ENCODE measurements around the gene ASPHD2.
A peak's percentile ranks its signal among the peaks of the same experiment; 100 is the strongest.

DNA sequence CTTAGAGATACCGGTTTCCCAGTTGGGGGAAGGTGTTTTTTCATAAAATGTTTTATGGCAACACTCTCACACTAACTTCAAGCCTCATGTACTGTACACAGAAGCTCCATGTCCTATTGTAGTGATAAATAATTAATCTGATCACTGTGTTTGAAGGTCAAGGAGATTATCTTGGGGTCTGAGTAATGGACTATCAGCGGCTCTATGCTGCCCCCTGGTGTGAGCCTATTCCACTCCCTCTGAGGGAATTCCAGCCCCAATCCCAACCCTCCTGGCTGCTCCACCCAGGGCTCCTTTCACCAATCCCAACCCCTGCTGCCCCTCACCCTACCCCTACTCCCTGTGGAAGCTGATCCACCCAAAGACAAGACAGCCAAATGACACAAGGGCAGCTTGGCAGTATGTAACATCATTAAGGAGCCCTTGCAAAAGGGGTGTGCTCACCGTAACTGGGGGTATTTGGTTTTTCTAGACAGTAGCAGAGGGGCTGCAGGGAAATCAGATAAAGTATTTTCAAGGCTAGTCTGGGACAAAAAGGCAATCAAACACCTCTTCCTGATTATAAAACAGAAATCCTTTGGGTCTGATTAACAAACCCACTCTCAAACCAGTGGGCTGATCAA lies 32.2 kb downstream of the ASPHD2 start:
- TF ChIP-seq EZH2 (IDR thresholded peaks at IDR 0.05; ENCODE audit: borderline replicate concordance, low read depth, low read length, severe bottlenecking) (no peak), CTCF (IDR thresholded peaks at IDR 0.05; ENCODE audit: borderline replicate concordance, extremely low read depth, low read length, poor library complexity, severe bottlenecking) (peak; percentile 74)
